ENCODE measurements around the gene SLC4A5.

SLC4A5 gene

DNA sequence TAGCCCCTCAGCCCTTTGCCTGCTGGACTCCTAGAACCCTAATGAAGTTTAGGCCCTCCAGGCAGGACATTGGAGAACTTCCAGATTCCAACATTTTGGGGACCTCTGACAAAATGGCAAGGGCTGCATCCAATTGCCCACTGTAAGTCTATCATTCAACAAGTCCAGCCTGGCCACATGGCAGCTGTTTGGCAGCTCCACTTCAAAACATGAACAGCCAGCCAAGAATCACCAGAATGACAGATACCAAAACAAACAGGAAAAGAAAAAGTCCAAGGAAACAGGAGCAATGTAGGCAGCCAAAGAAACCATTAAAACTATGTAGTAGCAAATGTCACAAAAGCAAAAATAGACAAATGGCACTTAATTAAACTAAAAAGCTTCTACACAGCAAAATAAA is 25.5 kb downstream of the SLC4A5 start:
- in situ Hi-C loops (cut with MboI; ENCODE audit: low sequenced_read_pairs) = no loop called here

DNA sequence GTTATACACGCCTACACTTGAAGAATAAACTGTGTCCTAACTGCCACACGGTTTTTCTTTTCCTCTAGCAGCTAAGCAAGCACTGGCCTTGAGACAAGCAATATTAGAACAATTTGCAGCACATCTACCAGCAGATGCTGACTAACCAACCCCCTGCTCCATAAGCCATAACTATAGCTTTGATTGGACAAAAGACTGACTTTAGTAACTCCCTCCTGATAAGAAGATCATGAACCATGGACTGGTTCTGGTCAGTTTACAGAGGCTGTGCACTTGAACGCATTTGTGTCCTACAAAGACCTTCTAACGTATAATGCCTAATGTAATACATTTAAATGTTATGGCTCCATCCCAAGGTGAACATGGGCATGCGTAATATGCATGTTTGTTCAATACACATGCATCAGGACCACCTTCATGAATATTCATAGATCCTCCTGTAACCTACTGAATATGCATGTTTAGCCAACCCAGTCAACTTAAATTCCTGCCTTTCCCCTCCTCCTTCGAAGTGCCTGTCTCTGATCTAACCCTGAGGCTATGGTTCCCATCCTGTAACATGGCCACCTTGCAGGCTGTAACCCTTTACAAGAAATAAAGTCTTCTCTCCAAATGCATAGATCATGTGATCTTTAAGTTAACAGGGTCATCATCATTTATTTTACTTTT is 26.5 kb downstream of the SLC4A5 start:
- in situ Hi-C loops (cut with MboI; ENCODE audit: low sequenced_read_pairs) = no loop called here

DNA sequence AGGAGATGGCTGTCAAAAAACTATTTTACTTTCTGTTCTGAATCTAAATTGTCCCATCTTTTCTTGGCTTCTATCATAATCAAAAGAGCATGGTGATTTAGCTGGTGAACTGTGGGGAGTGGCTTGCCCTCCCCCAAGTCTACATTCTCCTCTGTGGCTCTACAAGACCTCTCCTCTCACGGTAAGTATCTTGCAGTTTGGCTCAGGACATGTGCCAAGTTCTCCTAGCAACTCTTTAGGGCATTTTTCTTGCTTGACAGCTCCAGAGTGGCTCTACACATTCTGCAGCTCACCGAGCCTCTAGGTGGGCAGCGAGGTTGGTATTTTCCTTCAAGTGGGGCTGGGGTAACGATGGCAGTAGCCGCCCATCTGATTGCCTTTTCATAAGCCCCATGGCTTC is 29.1 kb downstream of the SLC4A5 start:
- in situ Hi-C loops (cut with MboI; ENCODE audit: low sequenced_read_pairs) = no loop called here

DNA sequence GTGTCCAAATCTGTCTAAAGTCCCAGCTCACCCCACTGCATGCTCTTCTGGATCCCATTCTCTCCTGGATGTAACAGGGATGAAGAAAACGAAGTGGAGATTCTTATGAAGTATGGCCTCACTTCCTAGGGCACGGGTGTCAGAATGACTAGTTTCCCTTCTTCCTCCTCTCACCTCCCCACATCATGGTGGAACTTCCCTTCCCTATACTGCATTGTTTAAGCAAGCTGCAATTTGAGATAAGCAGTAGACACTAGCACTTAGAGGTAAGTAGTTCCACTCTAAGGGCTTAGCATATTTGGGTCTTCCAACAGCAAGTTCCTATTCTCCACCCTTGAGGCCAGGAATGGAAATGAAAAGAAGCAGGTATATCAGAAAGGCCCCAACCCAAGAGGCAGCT is 29.7 kb downstream of the SLC4A5 start:
- in situ Hi-C loops (cut with MboI; ENCODE audit: low sequenced_read_pairs) = no loop called here

DNA sequence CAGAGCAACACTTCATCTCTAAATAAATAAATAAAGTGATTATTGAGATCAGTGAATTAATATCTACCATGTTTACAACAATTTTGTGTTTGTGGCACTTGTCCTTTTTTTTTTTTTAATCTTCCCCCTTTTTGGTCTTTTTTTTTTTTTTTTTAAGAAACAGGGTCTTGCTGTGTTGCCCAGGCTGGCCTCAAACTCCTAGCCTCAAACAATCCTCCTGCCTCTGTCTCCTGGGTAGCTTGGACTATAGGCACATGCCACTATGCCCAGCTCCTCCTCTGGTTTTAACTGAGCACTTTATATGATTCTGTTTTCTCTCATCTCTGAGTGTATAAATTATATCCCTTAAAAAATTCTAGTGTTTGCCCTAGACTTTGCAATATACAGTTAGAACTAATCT is 30.3 kb downstream of the SLC4A5 start:
- in situ Hi-C loops (cut with MboI; ENCODE audit: low sequenced_read_pairs) = no loop called here

DNA sequence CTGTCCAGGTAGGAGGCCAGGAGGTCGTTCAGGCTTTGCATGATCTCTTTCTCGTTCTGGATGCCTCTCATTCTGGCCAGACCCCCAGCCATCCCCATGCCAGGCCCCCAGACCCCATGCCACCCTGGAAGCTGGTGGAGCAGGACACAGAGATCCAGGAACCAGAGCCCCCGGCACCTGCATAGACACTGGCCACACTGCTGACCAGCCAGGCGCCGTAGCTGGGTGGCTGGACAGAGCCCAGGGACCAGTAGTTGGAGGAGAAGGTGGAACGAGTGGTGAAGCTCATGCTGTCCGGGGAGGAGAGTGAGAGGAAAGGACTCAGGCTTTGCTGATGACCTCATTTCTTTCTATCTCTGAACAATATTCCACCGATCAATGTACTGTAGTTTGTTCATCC is 35.5 kb downstream of the SLC4A5 start:
- in situ Hi-C loops (cut with MboI; ENCODE audit: low sequenced_read_pairs) = no loop called here

DNA sequence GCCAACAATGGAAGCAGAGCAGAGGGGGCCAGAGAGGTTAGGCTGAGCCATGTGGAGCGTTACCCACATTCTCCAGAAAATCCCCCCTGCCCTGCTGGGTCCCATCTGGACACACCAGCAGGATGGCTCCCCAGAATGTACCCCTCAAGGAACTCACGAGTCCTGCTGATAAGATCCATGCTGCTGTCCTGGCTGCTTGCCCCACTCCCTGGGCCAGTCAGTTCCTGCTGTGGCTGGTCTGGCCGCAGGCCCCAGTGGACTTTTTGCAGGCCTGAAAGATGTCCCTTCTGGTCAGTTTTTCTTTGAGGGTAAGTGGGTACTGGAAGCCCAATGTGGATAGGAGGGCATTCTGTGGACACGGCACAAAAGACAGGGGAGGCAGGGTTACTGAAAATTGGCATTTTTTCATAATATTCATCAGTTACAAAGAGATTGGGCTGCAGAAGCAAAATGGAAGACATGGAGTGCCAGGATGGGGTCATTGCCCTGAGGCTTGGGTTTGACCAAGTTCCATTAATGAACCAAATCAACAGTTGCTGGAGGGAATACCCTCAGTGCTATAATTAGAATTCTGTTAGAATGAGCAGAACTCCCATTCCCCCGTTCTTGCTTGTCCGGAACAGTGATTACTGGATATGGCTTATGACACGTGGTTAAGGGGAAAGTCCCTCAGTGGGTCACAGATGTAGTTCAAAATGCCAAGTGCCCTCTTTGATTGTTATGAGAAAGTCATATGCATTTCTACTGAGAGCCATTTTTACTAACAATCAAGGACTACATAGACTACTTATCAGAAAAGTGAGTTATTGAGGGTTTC is 38.7 kb downstream of the SLC4A5 start:
- in situ Hi-C loops (cut with MboI; ENCODE audit: low sequenced_read_pairs) = no loop called here

DNA sequence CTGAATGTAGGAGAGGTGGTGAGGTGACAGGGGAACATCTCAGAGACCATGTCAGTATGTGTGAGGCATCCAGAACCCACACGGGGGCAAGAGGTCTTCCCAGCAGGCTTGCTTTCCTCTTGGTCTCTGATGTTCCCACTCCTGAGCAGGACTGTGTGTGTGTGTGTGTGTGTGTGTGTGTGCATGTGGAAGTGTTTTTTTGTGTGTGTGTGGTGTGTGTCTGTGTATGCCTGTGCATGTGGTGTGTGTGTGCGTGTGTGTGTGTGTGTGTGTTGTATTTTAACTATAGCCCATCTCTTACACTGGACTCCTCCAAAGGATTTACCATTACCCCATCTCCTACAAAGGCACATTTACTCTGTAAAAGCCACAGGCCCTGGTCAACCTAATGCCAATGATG is 40.4 kb downstream of the SLC4A5 start:
- in situ Hi-C loops (cut with MboI; ENCODE audit: low sequenced_read_pairs) = no loop called here

DNA sequence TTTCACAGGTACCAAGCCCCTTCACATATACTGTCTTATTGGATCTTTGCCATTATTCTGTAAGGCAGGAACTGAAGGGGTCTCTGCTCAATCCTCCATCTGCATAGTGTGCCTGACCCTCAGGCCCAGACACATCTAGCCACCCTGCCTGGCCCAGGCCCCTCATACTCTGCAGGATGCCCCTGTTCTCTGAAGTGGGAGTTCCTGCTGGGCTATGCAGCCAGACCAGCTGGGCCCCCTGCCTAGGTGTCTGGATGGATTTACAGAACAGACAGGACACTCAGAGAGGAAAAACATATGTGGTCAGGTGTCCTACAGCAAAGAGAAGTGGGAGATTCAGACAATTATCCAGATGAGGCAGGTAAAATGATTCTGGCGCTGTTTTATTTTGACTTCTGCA is 42.0 kb downstream of the SLC4A5 start:
- in situ Hi-C loops (cut with MboI; ENCODE audit: low sequenced_read_pairs) = no loop called here

DNA sequence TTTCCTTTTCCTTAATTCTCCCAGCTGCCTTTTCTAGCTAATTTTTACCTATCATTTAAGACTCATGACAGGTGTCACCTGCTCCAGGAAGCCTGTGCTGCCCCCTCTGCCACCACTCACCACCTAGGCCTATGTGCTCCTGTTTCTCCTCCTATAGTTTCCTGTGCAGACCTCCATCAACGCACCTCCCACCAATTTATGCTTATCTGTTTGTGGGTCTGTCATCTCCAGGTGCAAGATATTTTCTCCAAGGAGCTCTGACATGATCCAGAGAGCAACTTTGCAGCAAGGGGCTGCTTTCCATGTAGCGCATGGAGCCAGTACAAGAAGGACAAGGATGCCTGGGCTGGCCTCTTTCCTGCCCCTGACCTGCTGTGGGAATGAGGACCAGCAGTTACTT is 42.7 kb downstream of the SLC4A5 start:
- in situ Hi-C loops (cut with MboI; ENCODE audit: low sequenced_read_pairs) = no loop called here

DNA sequence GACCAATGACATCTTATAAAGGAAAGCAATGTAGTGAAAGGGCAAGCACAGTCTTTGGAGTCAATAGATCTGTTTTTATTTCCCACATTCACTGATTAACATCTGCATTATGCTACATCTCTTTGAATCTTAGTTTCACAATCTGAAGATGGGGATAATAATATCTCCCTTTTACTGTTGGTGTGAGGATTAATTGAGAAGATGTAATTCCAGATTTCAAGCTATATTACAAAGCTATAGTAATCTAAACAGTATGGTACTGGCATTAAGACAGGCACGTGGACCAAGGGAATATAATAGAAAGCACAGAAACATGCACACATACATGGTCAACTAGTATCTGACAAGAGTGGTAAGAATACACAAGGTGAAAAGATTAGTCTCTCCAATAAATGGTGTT is 45.3 kb downstream of the SLC4A5 start:
- in situ Hi-C loops (cut with MboI; ENCODE audit: low sequenced_read_pairs) = no loop called here

DNA sequence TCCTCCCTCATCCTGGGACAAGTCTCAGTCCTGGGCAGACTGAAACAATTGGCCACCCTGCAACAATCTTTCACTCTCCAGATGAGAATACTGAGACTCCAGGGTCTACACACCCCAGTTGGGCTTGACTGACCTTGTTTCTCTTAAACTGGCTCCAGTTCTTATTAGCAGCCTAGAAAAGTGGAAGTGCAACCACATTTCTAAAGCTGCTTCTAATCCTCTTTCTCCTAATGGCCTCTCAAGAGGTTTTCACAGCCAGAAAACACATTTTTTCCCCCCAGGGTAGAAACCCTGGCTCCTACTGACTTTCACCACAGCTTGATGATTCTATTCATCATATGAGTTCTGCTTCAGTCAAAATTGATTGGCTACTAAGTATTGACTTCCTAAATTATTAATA is 45.8 kb downstream of the SLC4A5 start:
- in situ Hi-C loops (cut with MboI; ENCODE audit: low sequenced_read_pairs) = no loop called here

DNA sequence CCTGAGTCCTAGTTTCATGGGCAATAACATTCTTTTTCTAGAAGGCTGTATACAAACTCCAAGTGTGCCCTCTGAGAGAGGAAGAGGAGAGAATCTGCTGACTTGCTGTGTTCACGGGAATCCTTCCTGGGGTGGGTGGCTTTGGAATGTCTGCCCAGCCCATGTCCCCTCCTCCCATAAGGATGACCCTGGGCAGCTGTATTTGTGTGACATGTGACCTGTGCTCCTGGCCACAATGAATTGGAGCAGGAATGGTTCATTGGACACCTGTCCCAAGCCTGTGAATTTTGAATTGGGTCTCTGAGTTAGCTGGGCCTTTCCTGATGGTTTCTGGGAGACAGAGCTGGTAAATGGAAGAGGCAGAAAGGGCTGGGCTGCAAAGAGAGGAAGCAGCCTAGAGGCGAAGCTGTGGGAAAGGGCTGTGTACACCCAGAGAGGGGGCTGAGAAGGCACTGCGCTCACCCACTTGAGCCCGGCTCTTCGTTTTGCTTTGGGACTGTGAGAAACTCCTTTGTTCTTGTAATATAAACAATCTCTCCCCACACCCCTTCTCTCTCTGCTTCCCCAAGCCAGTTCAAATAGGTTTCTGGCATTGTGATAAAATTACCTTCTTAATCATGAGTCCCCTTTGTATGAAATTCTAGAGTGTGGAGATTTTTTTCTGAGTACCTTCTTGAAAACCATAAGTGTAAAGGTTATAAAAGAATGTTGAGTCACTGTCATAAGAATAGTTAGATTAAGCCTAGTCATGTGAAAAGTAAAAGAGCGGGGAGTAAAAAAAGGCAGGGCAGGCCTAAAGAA is 49.8 kb downstream of the SLC4A5 start:
- in situ Hi-C loops (cut with MboI; ENCODE audit: low sequenced_read_pairs) = no loop called here

DNA sequence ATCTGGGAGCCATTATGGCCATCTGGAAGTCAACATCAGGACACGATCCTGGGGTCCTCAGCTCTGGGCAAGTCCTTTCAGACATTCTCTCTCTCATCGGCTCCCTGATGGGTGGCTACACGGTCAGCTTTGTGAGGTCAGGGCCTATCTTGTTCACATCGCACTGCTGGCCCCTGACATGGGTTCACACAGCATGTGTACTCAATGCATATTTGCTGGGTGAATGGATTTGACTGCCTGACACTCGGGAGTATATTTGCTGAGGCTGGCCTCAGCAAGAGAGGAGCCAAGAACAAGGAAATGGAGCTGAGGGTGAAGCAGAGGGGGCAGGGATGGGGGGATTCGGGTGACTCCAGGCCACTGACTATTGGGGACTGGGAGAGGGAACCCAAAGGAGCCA is 50.5 kb downstream of the SLC4A5 start:
- in situ Hi-C loops (cut with MboI; ENCODE audit: low sequenced_read_pairs) = no loop called here

DNA sequence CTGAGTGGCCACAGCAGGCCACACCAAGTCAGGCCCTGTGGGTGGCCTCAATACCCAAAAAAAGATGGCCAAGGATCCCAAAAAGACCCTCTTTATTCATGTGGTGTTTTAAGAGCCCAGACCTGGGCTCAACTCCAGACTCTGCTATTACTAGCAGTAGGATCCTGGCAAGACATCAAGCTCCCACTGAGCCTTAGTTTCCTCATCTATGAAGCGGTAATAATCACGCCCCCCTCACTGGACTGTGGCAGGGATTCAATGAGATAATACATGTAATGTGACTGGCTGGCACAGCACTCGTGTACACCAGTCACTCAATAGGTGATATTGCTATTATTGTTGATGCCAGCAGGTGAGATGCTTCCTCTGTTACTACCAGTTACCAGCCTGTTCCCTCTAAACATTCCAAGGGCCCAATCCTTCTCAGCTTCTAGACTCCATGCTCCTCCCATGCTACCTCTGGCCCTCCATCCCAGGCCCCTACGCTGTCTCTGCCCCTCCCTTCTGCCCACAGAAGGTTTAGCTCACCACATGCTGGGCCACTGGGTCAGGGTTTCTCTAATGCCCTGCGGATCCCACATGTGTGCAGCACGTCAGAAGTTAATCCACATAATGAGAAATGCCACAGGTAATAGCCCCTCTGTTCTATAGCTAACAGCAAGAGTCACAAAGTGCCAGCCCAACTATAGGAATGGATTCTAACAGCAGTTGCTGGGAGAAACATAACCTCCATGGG is 51.2 kb downstream of the SLC4A5 start:
- in situ Hi-C loops (cut with MboI; ENCODE audit: low sequenced_read_pairs) = no loop called here

DNA sequence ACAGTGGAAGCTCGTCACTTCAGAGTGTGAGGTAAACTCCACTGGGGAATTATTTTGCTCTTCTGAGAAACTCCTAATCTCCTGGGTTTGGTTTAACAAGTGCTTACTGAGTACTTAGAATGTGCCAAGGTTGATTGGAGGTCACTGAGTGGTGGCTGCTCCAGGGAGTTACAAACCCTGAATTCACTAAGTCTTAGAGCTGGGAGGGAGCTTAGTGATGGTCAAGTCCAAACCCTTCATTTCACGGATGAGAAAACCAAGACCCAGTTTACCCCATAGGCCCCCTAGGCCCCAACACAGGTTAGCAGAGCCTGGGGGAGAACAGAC is 52.0 kb downstream of the SLC4A5 start:
- in situ Hi-C loops (cut with MboI; ENCODE audit: low sequenced_read_pairs) = no loop called here

DNA sequence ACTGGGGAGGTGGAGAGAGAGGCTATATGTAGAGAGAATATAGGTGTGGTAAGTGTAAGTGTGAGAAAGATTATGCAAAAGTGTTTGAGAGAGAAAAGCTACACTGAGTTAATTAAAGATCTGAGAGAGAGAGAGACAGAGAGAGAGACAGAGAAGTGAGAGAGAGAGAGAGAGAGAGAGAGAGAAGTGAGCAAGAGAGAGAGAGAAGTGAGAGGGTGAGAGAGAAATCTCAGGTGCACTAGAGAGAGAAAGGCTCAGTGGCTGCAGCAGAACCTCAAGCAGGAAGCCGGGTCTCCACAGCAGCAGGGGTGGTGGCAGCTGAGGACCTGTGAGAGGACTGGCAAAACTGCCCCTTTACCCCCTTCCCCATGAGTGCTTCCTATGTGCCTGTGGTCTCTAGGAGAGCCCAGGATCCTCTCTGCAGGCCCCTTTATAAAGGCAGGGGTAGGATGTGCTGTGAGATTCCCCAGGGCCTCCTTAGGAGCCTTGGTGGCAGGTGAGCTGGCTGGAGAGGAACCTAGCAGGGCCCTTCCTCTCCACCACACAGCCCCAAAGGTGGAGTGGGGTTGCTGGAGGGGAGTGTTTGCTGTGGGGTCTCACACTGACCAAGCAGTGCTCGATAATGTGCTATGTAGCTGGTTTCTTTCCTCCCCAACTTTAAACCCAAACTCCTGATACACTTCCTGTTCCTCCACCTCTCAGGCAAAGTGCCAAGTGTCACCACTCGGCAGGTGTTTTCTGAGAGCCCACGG is 52.6 kb downstream of the SLC4A5 start:
- in situ Hi-C loops (cut with MboI; ENCODE audit: low sequenced_read_pairs) = no loop called here

DNA sequence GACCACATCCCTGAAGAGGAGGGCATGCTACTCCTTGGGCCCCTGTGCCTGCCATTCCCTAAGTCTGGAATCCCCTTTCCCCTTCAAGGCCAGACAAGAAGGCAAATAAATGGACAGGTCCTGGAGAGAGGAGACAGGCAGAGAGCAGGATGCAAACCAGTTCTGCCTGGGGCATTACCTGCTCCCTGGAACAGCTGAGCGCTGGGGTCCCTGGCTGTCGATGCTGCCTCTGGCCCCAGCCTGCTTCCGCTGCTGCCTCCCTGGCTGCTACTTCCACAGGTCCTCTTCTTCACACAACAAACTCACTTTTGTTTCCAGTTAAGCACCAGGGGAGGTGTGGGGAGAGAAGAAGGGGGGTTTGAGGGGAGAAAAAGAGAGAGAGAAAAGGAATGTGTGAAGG is 53.1 kb downstream of the SLC4A5 start:
- in situ Hi-C loops (cut with MboI; ENCODE audit: low sequenced_read_pairs) = no loop called here

DNA sequence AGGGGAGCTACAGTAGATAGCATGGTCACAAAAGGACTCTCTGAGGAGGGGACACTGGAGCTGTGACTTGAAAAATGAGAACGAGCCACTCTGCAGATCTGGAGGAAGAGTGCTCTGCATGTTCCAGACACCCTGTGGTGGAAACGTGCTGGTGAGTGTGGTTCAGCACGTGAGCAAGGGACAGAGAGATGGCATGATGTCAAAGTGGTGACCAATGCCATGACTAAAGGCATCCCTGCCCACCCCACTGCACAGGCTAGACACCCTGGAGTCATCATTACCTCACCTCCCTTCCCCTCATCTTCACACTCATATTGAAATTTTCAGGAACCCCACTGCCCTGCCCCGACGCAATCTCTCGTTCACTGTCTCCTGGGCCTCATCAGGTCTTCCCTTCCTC is 56.5 kb downstream of the SLC4A5 start:
- in situ Hi-C loops (cut with MboI; ENCODE audit: low sequenced_read_pairs) = no loop called here

DNA sequence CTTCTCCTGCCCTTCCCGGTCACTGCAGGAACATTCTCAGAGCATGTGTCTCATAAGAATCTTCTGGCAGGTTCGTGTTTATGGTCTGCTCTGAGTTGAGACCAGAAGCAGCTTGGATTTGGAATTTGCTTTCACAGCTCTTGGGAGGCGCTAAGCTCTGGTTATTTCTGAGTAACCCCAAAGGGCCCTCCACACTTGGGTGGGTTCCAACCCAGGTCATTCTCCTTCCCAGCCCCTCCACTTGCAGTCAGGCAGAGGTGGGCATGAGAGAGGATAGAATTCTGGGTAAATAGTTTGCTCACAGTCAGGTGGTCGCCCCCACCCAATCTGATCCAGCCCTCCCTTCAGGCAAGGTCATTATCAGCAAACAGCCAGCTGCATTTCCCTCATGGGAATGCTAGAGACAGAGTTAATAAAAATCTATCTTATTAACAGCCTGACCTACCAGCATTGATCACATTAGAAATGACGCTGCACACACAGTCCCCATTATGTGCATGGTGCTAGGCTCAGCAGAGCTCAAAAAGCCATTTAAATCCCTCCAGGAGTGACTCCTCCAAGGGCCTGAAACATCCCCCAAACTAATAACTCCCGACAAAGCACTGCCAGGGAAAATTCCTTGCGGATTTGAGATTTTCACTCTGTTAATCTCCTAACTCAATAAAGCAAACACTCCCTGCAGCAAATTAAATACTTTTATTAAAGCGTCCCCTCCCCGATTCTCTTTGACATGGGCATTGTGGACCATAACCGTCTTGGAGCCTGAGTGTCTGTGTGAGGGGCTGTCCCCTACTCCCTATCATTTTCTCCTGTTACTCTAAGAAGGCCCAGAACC is 61.9 kb downstream of the SLC4A5 start:
- in situ Hi-C loops (cut with MboI; ENCODE audit: low sequenced_read_pairs) = no loop called here
